Left lobe of liver (tissue), 2 donors: Measurements from ENCODE around the gene CNGA4. TPM values are rescaled to one million over a fixed set of nuclear protein-coding genes. Genes with fewer than 3 reads are reported as not detected.
"Not testable (repeated sequence)": the region's sequence is repeated elsewhere in the genome, so short reads cannot be mapped to it uniquely, and the experiment has no call there.

Source experiments
- ATAC-seq: fragments of 200-7000 bp; cut with Tn5 transposase; one replicate; pipeline ENCODE4 v1.9.1; 2020; ENCODE audit warnings: mild to moderate bottlenecking, moderate library complexity
- DNase-seq: peaks from one replicate; pipeline ENCODE4 v3.0.0-alpha.2; 2020; ENCODE audit warnings: low spot score
- total RNA-seq: library from RNA; stranded (reverse); gene quantifications from one replicate; pipeline ENCODE4 v1.2.1, GENCODE V29; 2021
- donor health status: DM: no; HTN: no; CAD: no; lungs with moderate emphysema.
- donor health status: DM: no; HTN: yes; CAD: no.

The CNGA4 gene
- total RNA-seq, 1 donor from 2014 or later = not detected

GRCh38 chr11:6258571-6259081 is 19.7 kb downstream of the CNGA4 start:
- ATAC-seq (peak; percentile 30), DNase-seq (no peak)

- DNase-seq (no peak), ATAC-seq (no peak)
Measured at GRCh38 chr11:6260207-6260726, 21.4 kb downstream of the CNGA4 start.

- DNase-seq = no peak
- no peak for ATAC-seq
Measured at GRCh38 chr11:6263662-6264061, 24.8 kb downstream of the CNGA4 start.

DNA sequence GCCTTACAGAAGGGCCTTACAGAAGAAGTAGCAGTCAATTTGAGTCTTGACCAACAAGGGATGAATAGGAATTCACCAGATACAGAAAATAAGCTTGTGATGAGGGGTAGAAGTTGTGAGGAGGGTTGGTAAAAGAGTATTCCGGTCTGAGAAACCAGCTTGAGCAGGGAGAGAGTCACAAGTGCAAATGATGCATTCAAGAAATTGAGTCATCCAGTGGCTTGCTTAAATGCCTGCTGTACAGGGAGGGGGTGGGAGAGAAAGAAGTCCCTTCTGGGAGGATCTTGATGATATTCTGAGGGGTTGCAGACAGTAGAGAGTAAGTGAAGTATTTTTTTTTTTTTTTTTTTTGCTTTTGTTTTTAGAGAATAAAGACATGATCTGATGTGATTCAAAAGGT is 29.9 kb downstream of the CNGA4 start:
- no peak for DNase-seq
- ATAC-seq = no peak

DNA sequence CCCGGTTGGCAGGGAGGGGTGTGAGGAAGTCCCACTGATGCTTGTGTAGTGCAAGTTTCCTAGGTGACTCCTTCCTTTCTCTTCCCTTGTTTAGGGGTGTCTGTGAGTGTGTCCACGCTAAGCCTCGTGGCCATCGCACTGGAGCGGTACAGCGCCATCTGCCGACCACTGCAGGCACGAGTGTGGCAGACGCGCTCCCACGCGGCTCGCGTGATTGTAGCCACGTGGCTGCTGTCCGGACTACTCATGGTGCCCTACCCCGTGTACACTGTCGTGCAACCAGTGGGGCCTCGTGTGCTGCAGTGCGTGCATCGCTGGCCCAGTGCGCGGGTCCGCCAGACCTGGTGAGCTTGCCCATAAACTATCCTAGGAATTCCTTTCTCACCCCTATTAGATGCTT is 31.1 kb downstream of the CNGA4 start:
- ATAC-seq (peak; percentile 28), DNase-seq (no peak)

DNA sequence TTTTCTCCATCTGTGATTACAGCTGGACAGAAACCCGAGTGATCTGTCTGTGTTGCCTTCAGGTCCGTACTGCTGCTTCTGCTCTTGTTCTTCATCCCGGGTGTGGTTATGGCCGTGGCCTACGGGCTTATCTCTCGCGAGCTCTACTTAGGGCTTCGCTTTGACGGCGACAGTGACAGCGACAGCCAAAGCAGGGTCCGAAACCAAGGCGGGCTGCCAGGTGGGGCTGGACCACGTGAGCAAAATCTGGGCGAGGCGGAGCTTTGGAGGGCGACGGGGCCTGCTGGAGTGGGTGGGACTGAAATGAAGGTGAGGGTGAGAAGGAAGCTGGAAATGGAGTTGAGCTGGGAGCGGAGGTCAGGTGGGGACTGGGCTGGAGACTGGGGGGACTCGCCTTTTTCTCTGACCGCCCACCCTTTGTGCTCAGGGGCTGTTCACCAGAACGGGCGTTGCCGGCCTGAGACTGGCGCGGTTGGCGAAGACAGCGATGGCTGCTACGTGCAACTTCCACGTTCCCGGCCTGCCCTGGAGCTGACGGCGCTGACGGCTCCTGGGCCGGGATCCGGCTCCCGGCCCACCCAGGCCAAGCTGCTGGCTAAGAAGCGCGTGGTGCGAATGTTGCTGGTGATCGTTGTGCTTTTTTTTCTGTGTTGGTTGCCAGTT is 31.8 kb downstream of the CNGA4 start:
- DNase-seq = no peak
- ATAC-seq = no peak

DNA sequence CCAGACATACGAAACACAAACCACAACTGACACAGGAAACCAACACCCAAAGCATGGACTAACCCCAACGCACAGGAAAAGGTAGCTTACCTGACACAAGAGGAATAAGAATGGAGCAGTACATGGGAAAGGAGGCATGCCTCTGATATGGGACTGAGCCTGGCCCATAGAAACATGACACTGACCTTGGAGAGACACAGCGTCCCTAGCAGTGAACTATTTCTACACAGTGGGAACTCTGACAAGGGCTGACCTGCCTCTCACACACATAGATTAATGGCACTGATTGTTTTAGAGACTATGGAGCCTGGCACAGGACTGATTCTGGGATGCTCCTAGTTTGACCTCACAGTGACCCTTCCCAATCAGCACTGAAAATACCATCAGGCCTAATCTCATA is 32.7 kb downstream of the CNGA4 start:
- no peak for ATAC-seq

GRCh38 chr11:6273188-6273587 is 34.3 kb downstream of the CNGA4 start:
- DNase-seq (no peak), ATAC-seq (no peak)

More for the DNA sequence above, 32.7 kb downstream of the CNGA4 start:
- no peak for DNase-seq

DNA sequence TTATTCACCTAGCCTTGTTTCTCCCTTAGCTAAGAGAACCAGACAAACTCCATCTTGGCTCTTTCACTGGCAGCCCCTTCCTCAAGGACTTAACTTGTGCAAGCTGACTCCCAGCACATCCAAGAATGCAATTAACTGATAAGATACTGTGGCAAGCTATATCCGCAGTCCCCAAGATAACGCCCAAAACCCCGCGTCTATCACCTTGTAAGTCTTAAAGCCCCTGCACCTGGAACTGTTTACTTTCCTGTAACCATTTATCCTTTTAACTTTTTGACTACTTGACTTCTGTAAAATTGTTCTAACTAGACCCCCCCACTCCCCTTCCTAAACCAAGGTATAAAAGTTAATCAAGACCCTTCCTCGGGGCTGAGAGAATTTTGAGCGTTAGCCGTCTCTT is 41.9 kb downstream of the CNGA4 start:
- not testable (repeated sequence) for ATAC-seq, DNase-seq

DNA sequence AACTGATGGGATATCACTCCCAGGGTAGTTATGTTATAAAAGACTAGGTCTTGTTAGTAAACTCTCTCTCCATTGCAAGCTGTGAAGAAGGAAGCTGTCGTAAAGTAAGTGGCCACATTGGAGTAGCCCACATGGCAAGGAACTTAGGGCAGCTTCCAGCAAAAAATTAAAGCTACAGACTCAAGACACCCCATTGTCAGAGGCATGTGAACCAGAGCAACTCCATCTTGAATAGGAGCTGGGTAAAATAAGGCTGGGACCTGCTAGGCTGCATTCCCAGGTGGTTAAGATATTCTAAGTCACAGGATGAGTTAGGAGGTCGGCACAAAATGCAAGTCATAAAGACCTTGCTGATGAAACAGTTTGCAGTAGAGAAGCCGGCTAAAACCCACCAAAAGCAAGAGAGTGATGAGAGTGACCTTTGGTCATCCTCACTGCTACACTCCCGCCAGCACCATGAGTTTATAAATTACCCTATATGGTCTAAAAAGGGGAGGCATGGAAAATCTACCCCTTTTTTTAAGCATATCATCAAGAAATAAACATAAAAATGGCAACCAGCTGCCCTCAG is 44.6 kb downstream of the CNGA4 start:
- ATAC-seq (no peak), DNase-seq (no peak)

DNA sequence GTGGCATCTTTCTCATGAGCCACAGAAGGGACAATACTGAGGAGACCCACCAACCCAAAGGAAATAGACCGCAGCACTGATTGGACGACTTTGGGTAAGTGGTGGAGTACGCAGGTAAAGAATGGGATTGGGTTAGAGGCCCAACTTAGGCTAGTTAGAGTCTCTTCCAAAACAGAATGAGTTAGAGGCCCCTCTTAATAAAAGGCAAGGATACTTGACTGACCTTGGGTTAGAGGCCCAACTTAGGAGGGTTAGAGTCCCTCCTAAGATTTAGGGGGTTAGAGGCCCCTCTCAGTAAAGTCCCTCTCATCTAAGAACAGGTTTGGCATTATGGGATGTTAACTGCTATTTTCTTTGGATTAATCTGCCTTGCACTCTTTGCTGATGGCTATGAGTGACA is 45.4 kb downstream of the CNGA4 start:
- ATAC-seq (no peak), DNase-seq (no peak)

- ATAC-seq (no peak), DNase-seq (no peak)
Measured at GRCh38 chr11:6285019-6285418, 46.1 kb downstream of the CNGA4 start.

Other genes with a start within 250 kb of the CNGA4 start
- not detected for gene OR56A4, start 232.1 kb upstream of the CNGA4 start, total RNA-seq
- not detected for gene OR56A1, start 208.3 kb upstream of the CNGA4 start, total RNA-seq
- gene OR56B4, start 131.4 kb upstream of the CNGA4 start, total RNA-seq = not detected
- gene OR52B2, start 68.8 kb upstream of the CNGA4 start, total RNA-seq = 0.38 TPM
- gene OR52W1, start 39.9 kb upstream of the CNGA4 start, total RNA-seq = not detected
- gene C11orf42, start 33.5 kb upstream of the CNGA4 start, total RNA-seq = not detected
- gene FHIP1B, start 4.5 kb upstream of the CNGA4 start, total RNA-seq = 32.1 TPM
- not detected for gene CCKBR, start 20.7 kb downstream of the CNGA4 start, total RNA-seq
- gene CAVIN3, start 81.4 kb downstream of the CNGA4 start, total RNA-seq = 6.1 TPM
- 62.0 TPM for gene SMPD1, start 151.4 kb downstream of the CNGA4 start, total RNA-seq
- 3.6 TPM for gene APBB1, start 180.0 kb downstream of the CNGA4 start, total RNA-seq
- 5,455 TPM for gene HPX, start 201.9 kb downstream of the CNGA4 start, total RNA-seq
- gene TRIM3, start 234.9 kb downstream of the CNGA4 start, total RNA-seq = 7.8 TPM
- gene ARFIP2, start 242.2 kb downstream of the CNGA4 start, total RNA-seq = 19.0 TPM
- 14.2 TPM for gene TIMM10B, start 242.4 kb downstream of the CNGA4 start, total RNA-seq